HepG2 (cell line): ENCODE results near the gene SLC7A4. TPM values are rescaled to one million over a fixed set of nuclear protein-coding genes. Genes with fewer than 3 reads are reported as not detected.

ENCODE experiments used
- ATAC-seq: fragments of 200-7000 bp; cut with Tn5 transposase; 3 replicates; pipeline ENCODE4 v1.9.1; 2020; ENCODE audit warnings: mild to moderate bottlenecking, moderate library complexity
- BruUV-seq: library from RNA; stranded (reverse); fragments of 400-500 nt; replicated peaks from 2 replicates; lab custom pipeline; 2021; lab: Mats Ljungman, UMichigan
- CTCF ChIA-PET: fragments of 300-600 bp; formaldehyde crosslinking; extraction: SDS; loops from one replicate; lab custom pipeline; 2021; ENCODE audit warnings: low total read pairs, inconsistent platforms, low intra/inter-chr PET ratio; lab: Yijun Ruan, JAX
- POLR2A ChIA-PET: fragments of 350-600 bp; sonication (Branson Sonifier 250); formaldehyde crosslinking; loops from one replicate; lab custom pipeline; 2020; ENCODE audit warnings: antibody characterized with exemption, inconsistent platforms; lab: Yijun Ruan, JAX
- DNase-seq: peaks from one replicate; pipeline ENCODE4 v3.0.0-alpha.2; 2015; ENCODE audit warnings: low spot score
- FAIRE-seq: peaks from 3 replicates; lab custom pipeline; 2011; peaks lifted over from hg19 to GRCh38; lab: Jason Lieb, UNC
- H2AFZ ChIP-seq: one replicate; pipeline ENCODE4 v1.6.1; 2011; ENCODE audit warnings: low read length, inconsistent platforms
- H3K27ac ChIP-seq: fragments of 300-600 bp; 3 replicates; pipeline ENCODE4 v1.8.0; 2011; ENCODE audit warnings: mixed run types, mild to moderate bottlenecking, mixed read lengths, low read length, inconsistent platforms; ENCODE audit not compliant: insufficient read depth; ENCODE audit errors: extremely low read length
- H3K27me3 ChIP-seq, 2 experiments: fragments of 200-600 bp in 1 of 2; 2 replicates in 1 of 2; 3 replicates in 1 of 2; pipeline versions ENCODE4 v1.6.0 to v1.8.0; 2011; ENCODE audit warnings: low read length in 2 of 2, mild to moderate bottlenecking in 2 of 2, moderate library complexity in 2 of 2, inconsistent platforms in 1 of 2; ENCODE audit not compliant: insufficient read depth in 2 of 2, control insufficient read depth in 1 of 2
- H3K36me3 ChIP-seq, 2 experiments: fragments of 200-600 bp in 1 of 2; replicated peaks in 1 of 2; 2 replicates in 1 of 2; 3 replicates in 1 of 2; pipeline versions ENCODE4 v1.5.1 to v1.8.0; 2011; ENCODE audit warnings: low read length in 2 of 2, inconsistent platforms in 1 of 2; ENCODE audit not compliant: insufficient read depth in 2 of 2, control insufficient read depth in 1 of 2
- H3K4me1 ChIP-seq: 2 replicates; pipeline ENCODE4 v1.5.1; 2012; ENCODE audit warnings: low read length, inconsistent platforms; ENCODE audit not compliant: insufficient read depth
- H3K4me2 ChIP-seq: 2 replicates; pipeline ENCODE4 v1.6.0; 2011; ENCODE audit warnings: low read depth, low read length, inconsistent platforms
- H3K4me3 ChIP-seq, 3 experiments: fragments of 200-600 bp in 1 of 3; sonication (generic), shearing (Covaris generic) in 1 of 3; replicated peaks in 1 of 3; 2 replicates each; pipeline ENCODE4 v1.5.1; 2011 to 2016; ENCODE audit warnings: low read length in 3 of 3, inconsistent platforms in 2 of 3, low read depth in 2 of 3, mild to moderate bottlenecking in 2 of 3, control low read depth in 1 of 3, mixed read lengths in 1 of 3; ENCODE audit not compliant: insufficient read depth in 1 of 3
- H3K79me2 ChIP-seq: one replicate; pipeline ENCODE4 v1.6.1; 2011; ENCODE audit warnings: low read length, inconsistent platforms; ENCODE audit not compliant: insufficient read depth
- H3K9ac ChIP-seq: 2 replicates; pipeline ENCODE4 v1.6.0; 2011; ENCODE audit warnings: mild to moderate bottlenecking, low read depth, low read length, inconsistent platforms; ENCODE audit not compliant: insufficient read depth
- H3K9me3 ChIP-seq: 2 replicates; pipeline ENCODE4 v1.5.1; 2012; ENCODE audit warnings: mild to moderate bottlenecking, low read length
- H4K20me1 ChIP-seq: 2 replicates; pipeline ENCODE4 v1.6.0; 2011; ENCODE audit warnings: inconsistent platforms, mild to moderate bottlenecking, low read length, moderate library complexity; ENCODE audit not compliant: insufficient read depth
- ARNT2 ChIP-seq: sonication (generic); formaldehyde crosslinking; IDR thresholded peaks from 2 replicates; pipeline ENCODE4 v1.8.0; 2022; ENCODE audit warnings: mild to moderate bottlenecking, low read depth, missing genetic modification reagents, moderate library complexity
- BCL3 ChIP-seq: sonication (generic); formaldehyde crosslinking; IDR thresholded peaks from 2 replicates; pipeline ENCODE4 v1.5.1; 2020; ENCODE audit warnings: mild to moderate bottlenecking, missing genetic modification reagents, moderate library complexity
- CCAR2 ChIP-seq: fragments of 200-400 bp; formaldehyde crosslinking; optimal IDR thresholded peaks from 2 replicates; pipeline ENCODE3; 2018; ENCODE audit warnings: low read depth, mild to moderate bottlenecking, low read length, moderate library complexity
- CHCHD3 ChIP-seq: sonication (generic); formaldehyde crosslinking; IDR thresholded peaks from 2 replicates; pipeline ENCODE4 v1.8.0; 2022; ENCODE audit warnings: mild to moderate bottlenecking, missing genetic modification reagents, moderate library complexity
- DNMT1 ChIP-seq: sonication (generic); formaldehyde crosslinking; IDR thresholded peaks from 2 replicates; pipeline ENCODE4 v1.5.1; 2020; ENCODE audit warnings: mild to moderate bottlenecking, missing genetic modification reagents
- ETV5 ChIP-seq: IDR thresholded peaks from 2 replicates; pipeline ENCODE4 v1.6.1; 2018; ENCODE audit warnings: missing biosample characterization, missing genetic modification reagents, inconsistent platforms, borderline replicate concordance
- FLYWCH1 ChIP-seq: sonication (generic); formaldehyde crosslinking; IDR thresholded peaks from 2 replicates; pipeline ENCODE4 v1.8.1; 2023; ENCODE audit warnings: mild to moderate bottlenecking, missing genetic modification reagents
- FOSL1 ChIP-seq: sonication (generic); formaldehyde crosslinking; IDR thresholded peaks from 2 replicates; pipeline ENCODE4 v1.9.0; 2021; ENCODE audit warnings: missing genetic modification reagents, borderline replicate concordance
- GZF1 ChIP-seq: sonication (generic); formaldehyde crosslinking; IDR thresholded peaks from 2 replicates; pipeline ENCODE4 v1.5.1; 2020; ENCODE audit warnings: mild to moderate bottlenecking, missing genetic modification reagents
- HDAC2 ChIP-seq: sonication (generic); formaldehyde crosslinking; IDR thresholded peaks from 2 replicates; pipeline ENCODE4 v1.4.0; 2020; ENCODE audit warnings: missing genetic modification reagents
- HOXA5 ChIP-seq: sonication (generic); formaldehyde crosslinking; IDR thresholded peaks from 2 replicates; pipeline ENCODE4 v1.4.0; 2020; ENCODE audit warnings: missing genetic modification reagents
- LCORL ChIP-seq, 2 experiments: fragments of 450-650 bp in 1 of 2; sonication (generic) in 1 of 2; formaldehyde crosslinking in 1 of 2; IDR thresholded peaks; 2 replicates each; pipeline versions ENCODE4 v1.5.0 to v1.6.1; 2017 to 2020; ENCODE audit warnings: antibody characterized with exemption in 1 of 2, missing genetic modification reagents in 1 of 2
- NFATC3 ChIP-seq: sonication (generic); formaldehyde crosslinking; IDR thresholded peaks from 2 replicates; pipeline ENCODE4 v1.5.1; 2020; ENCODE audit warnings: mild to moderate bottlenecking, missing genetic modification reagents
- POLR2AphosphoS2 ChIP-seq: IDR thresholded peaks from 2 replicates; pipeline ENCODE4 v1.6.1; 2011; ENCODE audit warnings: low read depth, low read length, improper control_type of control experiment
- SCMH1 ChIP-seq: sonication (generic); formaldehyde crosslinking; IDR thresholded peaks from 2 replicates; pipeline ENCODE4 v1.9.0; 2021; ENCODE audit warnings: missing genetic modification reagents, mild to moderate bottlenecking, borderline replicate concordance
- ZKSCAN5 ChIP-seq: sonication (generic); formaldehyde crosslinking; IDR thresholded peaks from 2 replicates; pipeline ENCODE4 v1.5.1; 2020; ENCODE audit warnings: mild to moderate bottlenecking, missing genetic modification reagents
- ZNF20 ChIP-seq: sonication (generic); formaldehyde crosslinking; IDR thresholded peaks from 2 replicates; pipeline ENCODE4 v1.4.0; 2020; ENCODE audit warnings: mild to moderate bottlenecking, moderate library complexity, missing genetic modification reagents
- ZNF331 ChIP-seq: sonication (generic); formaldehyde crosslinking; IDR thresholded peaks from 2 replicates; pipeline ENCODE4 v1.4.0; 2020; ENCODE audit warnings: missing genetic modification reagents
- WGBS: methylation state at CpG from one replicate; pipeline ENCODE4 v1.1.6; 2017; ENCODE audit warnings: low lambda C conversion rate; 5-methylcytosine and 5-hydroxymethylcytosine counted together
- in situ Hi-C: cut with HindIII; loops from 2 replicates; pipeline ENCODE4 v1.10.0; 2017; ENCODE audit warnings: low pct_unique_long_range_greater_than_20kb; ENCODE audit not compliant: extremely low pct_ligation_motif_present
- intact Hi-C: fragments of 100-400 bp; cut with micrococcal nuclease; formaldehyde crosslinking; loops from one replicate; pipeline ENCODE4 v1.10.0; 2022; ENCODE audit not compliant: unreplicated experiment
- polyA plus RNA-seq, 8 experiments: library from polyadenylated mRNA; depleted of rRNA in 3 of 8; stranded (reverse) in 7 of 8; unstranded in 1 of 8; fragments of >200 nt; fragmentation: Illumina TruSeq in 4 of 8; extraction: Trizol in 4 of 8; gene quantifications; 2 replicates each; pipeline versions ENCODE4 v1.2.1 to v1.2.3, GENCODE V29; 2011 to 2016; ENCODE audit warnings: low read depth in 4 of 8, missing spikeins in 1 of 8, mixed read lengths in 1 of 8; ENCODE audit not compliant: insufficient read depth in 1 of 8
- total RNA-seq, 5 experiments: library from RNA; depleted of rRNA; stranded (reverse); fragments of >200 nt; fragmentation: Illumina TruSeq; extraction: Trizol; gene quantifications; 2 replicates each; pipeline ENCODE4 v1.2.3, GENCODE V29; 2016; ENCODE audit warnings: low read depth in 1 of 5

Gene SLC7A4
- total and polyA plus RNA-seq, 2 of the 13 experiments (the other 11 are each of a cell fraction or from before 2014, with no cell fraction given), result not detected

GRCh38 chr22:20994128-20994901, 38.0 kb downstream of the SLC7A4 start:
- H3K27ac ChIP-seq, result no peak overlapping the region
- no peaks in the 10 kb centered on the region for H3K4me1 ChIP-seq
- TF ChIP-seq BCL3 (CRISPR knock-in tag) (no peak), DNMT1 (CRISPR knock-in tag) (no peak), CHCHD3 (CRISPR knock-in tag) (no peak), HOXA5 (CRISPR knock-in tag) (no peak), NFATC3 (CRISPR knock-in tag) (no peak), FLYWCH1 (CRISPR knock-in tag) (no peak), GZF1 (CRISPR knock-in tag) (no peak), CCAR2 (no peak), ETV5 (CRISPR knock-in tag) (no peak), ZNF20 (CRISPR knock-in tag) (no peak), ARNT2 (no peak), FOSL1 (no peak), LCORL (IDR thresholded peaks at IDR 0.05) (no peak), LCORL (CRISPR knock-in tag; IDR thresholded peaks at IDR 0.05) (no peak), ZKSCAN5 (no peak), SCMH1 (CRISPR knock-in tag) (no peak), ZNF331 (CRISPR knock-in tag) (no peak), POLR2AphosphoS2 (no peak), HDAC2 (no peak)
- TF ChIP-seq, all 625 proteins: peak for 0
- no TSS peak for BruUV-seq
- no peaks in the 10 kb centered on the region for H3K27me3 ChIP-seq
- ATAC-seq, result no peak
- no peaks in the 10 kb centered on the region for H3K9me3 ChIP-seq
- WGBS, result 99% methylated on average over 12 of the region's 30 CpGs
- H3K4me3 ChIP-seq, result no peak overlapping the region
- H3K9ac ChIP-seq, result no peak overlapping the region
- H3K79me2 ChIP-seq, result no peaks in the 10 kb centered on the region
- in situ Hi-C loops (no loop called here), intact Hi-C loops (no loop called here)
- H3K36me3 ChIP-seq, result peaks cover 3 to 41% of the 10 kb centered on the region in 2 experiments
- H4K20me1 ChIP-seq, result no peaks in the 10 kb centered on the region
- FAIRE-seq, result no peak
- H3K4me2 ChIP-seq, result no peak overlapping the region
- DNase-seq, result no peak
- ChIA-PET CTCF (no interaction called here), POLR2A (no interaction called here)
- H2AFZ ChIP-seq, result no peak overlapping the region
